HG03565 (cell line): ENCODE results near the gene WASHC1.
"Not testable (repeated sequence)": the region's sequence is repeated elsewhere in the genome, so short reads cannot be mapped to it uniquely, and the experiment has no call there.

Experiments used
- ATAC-seq: cut with Tn5 transposase; IDR thresholded peaks from one replicate; pipeline ENCODE4 v1.9.1; 2021; ENCODE audit warnings: mild to moderate bottlenecking, moderate library complexity; ENCODE audit not compliant: unreplicated experiment

WASHC1 gene

GRCh38 chr9:14129-14809, 15.0 kb downstream of the WASHC1 start:
- ATAC-seq, result not testable (repeated sequence)

GRCh38 chr9:11206-11605, 18.1 kb downstream of the WASHC1 start:
- ATAC-seq, result not testable (repeated sequence)

GRCh38 chr9:10653-11053, 18.6 kb downstream of the WASHC1 start:
- ATAC-seq, result not testable (repeated sequence)

GRCh38 chr9:10207-10606, 19.0 kb downstream of the WASHC1 start:
- not testable (repeated sequence) for ATAC-seq
